EH (cell line): ENCODE data around the gene CA10.

Source experiments
- DNase-seq: peaks from one replicate; pipeline ENCODE4 v3.0.0-alpha.2; 2015; ENCODE audit warnings: low read depth

CA10 gene

GRCh38 chr17:51869387-51869786 lies 289.1 kb downstream of the CA10 start:
- DNase-seq = no peak

DNA sequence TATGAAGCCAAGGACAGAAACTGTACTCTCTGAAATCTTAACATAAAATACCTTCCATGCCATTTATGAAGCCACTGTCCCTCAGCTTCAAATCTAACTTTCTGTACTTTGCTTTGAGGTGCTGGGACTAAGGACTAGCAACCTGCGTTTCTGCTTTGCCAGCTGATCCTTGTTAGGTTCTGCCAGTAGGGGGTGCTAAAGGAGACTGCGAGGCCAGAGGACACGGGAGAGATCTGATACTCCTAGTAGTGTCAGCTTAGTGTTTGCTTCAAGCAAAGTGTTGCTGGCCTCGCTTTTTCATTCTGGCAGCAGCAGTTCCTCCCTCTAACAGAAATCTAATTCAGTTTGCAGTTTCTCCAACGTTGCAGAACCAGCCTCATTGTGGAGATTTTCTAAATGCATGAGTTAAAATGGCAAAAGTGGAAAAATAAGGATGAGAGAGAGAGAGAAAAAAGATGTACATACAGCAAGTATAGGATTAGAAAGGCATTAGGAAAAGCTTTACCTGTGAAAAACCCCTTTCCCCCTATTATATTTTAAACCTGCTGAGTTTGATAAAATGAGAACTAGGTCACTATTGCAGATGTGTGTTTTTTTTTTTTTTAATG lies 297.5 kb downstream of the CA10 start:
- DNase-seq = no peak

GRCh38 chr17:51857052-51857597 lies 301.4 kb downstream of the CA10 start:
- DNase-seq = no peak

- DNase-seq = no peak
These were observed 302.7 kb downstream of the CA10 start for GRCh38 chr17:51855806-51856205.

DNA sequence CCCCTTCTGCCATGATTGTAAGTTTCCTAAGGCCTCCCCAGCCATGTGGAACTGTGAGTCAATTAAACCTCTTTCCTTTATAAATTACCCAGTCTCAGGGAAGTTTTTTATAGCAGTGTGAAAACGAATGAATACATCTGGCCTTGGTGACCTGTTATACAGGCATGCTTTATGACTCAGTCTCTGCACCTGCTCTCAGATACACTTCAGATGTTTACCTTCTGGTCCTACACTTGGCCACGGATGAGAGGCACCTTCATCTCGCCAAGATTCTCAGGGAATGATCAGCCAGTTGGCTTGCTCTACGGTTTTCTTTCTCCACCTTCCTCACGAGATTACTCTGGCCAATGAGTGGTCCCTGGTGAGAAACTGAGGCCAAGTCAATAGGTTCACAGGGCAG lies 304.7 kb downstream of the CA10 start:
- DNase-seq = no peak

- DNase-seq = no peak
These were observed 305.9 kb downstream of the CA10 start for GRCh38 chr17:51852603-51853002.

GRCh38 chr17:51850201-51850600 lies 308.3 kb downstream of the CA10 start:
- DNase-seq = no peak

DNA sequence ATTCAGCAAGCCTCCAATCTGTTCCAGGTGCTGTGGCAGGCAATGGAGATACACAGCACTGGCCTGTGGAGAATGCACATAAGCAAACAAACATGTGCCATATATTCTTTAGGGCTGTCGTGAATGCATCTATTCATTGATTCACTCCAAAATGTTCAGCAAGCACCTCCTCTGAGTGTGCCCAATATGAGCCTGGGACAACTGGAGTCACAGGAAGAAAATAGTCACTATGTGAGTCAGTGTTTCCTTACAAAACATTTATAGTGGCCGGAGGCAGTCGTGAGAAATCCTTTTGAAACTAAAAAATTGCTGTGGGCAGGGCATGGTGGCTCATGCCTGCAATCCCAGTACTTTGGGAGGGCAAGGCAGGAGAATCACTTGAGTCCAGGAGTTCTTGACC lies 310.1 kb downstream of the CA10 start:
- no peak for DNase-seq

GRCh38 chr17:51846566-51846965 lies 311.9 kb downstream of the CA10 start:
- no peak for DNase-seq

GRCh38 chr17:51845776-51846175 lies 312.7 kb downstream of the CA10 start:
- DNase-seq = no peak

- no peak for DNase-seq
These were observed 315.8 kb downstream of the CA10 start for GRCh38 chr17:51842763-51843162.

DNA sequence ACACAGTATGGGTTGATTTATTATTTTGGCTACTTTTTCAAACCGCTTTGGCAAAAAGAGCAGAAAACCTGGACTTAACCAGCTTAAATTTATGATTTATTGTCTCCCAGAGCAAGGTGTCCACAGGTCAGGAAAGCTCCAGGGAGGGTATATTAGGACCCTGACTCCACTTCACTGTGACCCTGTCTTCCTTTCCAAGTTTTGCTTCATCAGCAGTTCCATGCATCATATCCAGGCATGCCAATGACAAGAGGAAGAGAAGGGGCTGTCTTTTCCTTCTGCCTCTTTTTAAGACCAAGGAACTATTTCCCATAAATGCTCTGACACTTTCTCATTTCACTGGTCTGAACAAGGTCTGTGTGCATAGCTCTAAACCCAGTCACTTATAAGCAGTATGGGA lies 316.8 kb downstream of the CA10 start:
- no peak for DNase-seq

DNA sequence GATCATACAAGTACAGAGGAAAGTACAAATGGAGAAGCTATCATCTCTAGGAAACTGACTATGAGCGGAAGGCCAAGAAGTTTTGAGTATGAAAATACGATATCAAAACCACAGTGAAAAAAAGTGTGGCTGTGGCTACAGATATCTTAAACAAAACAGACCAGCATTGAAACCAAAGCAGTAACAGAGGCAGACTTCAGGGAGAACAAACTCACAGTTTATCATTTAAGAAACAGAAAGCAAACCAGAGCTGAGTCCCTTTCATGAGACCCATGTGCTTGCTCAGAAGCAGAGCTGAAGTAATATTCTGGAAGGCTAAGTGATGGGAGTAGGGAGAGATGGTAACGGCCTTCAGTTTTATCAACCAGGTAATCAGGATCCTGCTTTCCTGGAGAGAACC lies 317.8 kb downstream of the CA10 start:
- DNase-seq = no peak

DNA sequence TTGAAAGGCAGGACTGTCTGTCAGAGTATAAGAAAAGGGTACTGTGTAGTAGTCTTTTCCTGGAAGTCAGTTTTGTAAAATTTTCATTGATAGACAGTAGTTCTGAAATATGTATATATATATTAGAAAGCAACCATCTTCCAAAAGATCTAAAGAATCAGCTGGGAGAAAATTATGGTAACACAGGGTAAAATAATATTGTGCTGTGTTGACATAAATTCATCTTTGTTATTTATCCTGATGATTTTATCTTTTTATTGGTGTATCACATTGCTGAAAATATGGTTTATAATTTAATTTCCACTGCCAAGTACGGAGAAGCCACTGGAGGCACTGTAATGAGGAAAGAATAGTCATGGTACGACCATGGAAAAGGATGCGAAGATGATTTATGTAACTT lies 324.9 kb downstream of the CA10 start:
- no peak for DNase-seq

GRCh38 chr17:51833045-51833444 lies 325.5 kb downstream of the CA10 start:
- DNase-seq = no peak

GRCh38 chr17:51830886-51831285 lies 327.6 kb downstream of the CA10 start:
- DNase-seq = no peak

DNA sequence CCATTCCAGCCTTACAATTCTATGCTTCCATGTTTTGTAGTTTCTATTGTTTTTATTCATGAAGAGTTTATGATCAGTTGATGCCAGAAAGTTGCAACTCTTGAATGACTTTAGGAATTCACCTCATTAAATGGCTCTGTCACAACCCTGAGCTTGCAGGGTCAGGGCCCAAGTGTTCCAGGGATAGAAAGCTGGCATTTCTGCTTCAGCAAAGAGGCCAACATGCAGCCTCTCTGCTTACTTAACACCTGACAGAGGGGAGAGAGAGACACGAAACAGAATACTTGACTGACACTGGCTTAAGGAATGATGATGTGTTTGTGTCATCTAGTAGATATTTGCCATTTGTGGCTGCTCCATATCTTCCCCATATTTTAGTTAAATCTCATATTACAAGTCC lies 328.1 kb downstream of the CA10 start:
- DNase-seq = no peak

DNA sequence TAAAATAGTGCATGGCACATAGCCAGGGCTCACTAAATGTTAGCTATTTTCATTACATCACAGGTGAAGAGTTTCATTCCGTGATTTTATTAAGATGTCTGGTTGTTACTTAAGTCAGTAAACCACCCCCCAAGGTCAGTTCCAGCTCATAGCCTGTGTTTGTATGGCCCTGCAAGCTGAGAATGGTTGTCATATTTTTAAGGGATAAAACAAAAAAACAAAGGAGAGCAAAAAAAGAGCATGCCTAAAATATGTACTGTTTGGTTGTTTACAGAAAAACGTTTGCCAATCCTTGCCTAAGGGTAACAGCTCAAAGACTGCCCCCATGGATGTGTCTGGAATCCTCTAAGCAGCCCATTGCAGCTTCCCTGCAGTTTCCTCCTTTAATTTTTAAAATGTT lies 329.6 kb downstream of the CA10 start:
- DNase-seq = no peak

DNA sequence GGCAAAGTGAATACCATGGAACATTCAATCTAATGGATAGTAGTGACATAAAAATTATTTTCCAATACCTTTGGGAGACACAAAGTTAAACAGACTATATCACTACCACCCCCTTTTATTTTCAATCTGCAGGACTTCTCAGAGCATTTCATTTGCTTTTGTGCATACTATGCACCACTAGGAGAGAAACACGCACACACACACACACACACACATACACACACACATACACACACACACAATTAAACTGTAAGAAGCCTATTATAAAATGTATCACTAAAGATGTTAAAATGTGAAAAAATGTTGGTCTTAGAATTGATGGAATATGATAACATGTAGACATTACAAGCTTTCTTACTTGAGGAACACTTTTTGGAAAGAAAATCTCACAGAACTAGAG lies 331.4 kb downstream of the CA10 start:
- no peak for DNase-seq

DNA sequence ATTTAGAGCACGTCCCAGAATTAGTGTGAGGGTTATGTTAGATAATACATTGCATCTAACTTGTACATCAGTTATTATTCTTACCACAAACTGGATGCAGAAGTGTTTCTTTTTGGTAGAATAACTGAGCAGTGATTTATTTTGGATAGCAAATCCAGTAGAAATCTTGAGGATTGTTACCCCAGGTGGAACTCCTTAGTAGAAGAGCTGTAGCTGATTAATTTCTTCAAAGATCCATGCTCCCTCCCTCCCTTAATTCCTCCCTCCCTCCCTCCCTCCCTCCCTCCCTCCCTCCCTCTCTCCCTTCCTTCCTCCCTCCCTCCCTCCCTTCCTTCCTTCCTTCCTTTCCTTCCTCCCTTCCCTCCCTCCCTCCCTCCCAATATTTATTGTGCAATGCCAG lies 337.7 kb downstream of the CA10 start:
- no peak for DNase-seq

DNA sequence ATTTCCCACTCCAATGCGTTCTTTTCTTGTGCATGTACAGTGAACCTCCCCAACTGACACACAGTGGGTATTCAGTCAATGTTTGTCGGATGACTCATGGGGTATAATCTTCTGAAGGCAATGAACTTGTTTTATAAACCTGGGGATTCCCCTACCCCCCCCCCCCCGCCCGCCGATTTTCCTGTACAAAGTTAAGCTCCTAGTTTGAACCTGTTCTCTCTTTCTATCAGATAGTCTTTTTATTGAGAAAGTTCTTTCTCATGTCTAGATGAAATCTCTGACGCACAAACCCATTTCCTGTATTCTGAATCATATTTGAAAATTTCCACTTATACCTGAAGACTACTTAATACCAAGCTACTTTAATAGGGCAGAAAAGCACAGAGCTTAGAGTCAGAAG lies 338.3 kb downstream of the CA10 start:
- no peak for DNase-seq

- no peak for DNase-seq
These were observed 338.9 kb downstream of the CA10 start for GRCh38 chr17:51819341-51820219.

GRCh38 chr17:51818777-51819176 lies 339.7 kb downstream of the CA10 start:
- DNase-seq = no peak

GRCh38 chr17:51817955-51818354 lies 340.6 kb downstream of the CA10 start:
- DNase-seq = no peak
